SIG-M5 treated with dmso at 0.1 percent for 504 hours (cell line): ENCODE measurements around the gene CSDE1.

Experiments
- DNase-seq: peaks from one replicate; lab custom pipeline; 2025; ENCODE audit not compliant: unreplicated experiment; lab: John Stamatoyannopoulos, UW

The CSDE1 gene

GRCh38 chr1:114750780-114751179 lies 7.0 kb downstream of the CSDE1 start:
- no peak for DNase-seq

GRCh38 chr1:114749835-114750234 lies 7.9 kb downstream of the CSDE1 start:
- no peak for DNase-seq

GRCh38 chr1:114746450-114747121 lies 11.2 kb downstream of the CSDE1 start:
- DNase-seq: no peak

- DNase-seq: no peak
These were observed 12.5 kb downstream of the CSDE1 start for GRCh38 chr1:114745291-114745690.

GRCh38 chr1:114741963-114742746 lies 15.6 kb downstream of the CSDE1 start:
- no peak for DNase-seq

GRCh38 chr1:114740331-114740730 lies 17.5 kb downstream of the CSDE1 start:
- no peak for DNase-seq

- no peak for DNase-seq
These were observed 20.4 kb downstream of the CSDE1 start for GRCh38 chr1:114737314-114737849.

- DNase-seq: no peak
These were observed 22.3 kb downstream of the CSDE1 start for GRCh38 chr1:114735479-114735878.

- DNase-seq: no peak
These were observed 28.0 kb downstream of the CSDE1 start for GRCh38 chr1:114729782-114730181.

GRCh38 chr1:114728553-114728952 lies 29.2 kb downstream of the CSDE1 start:
- no peak for DNase-seq

GRCh38 chr1:114725230-114725629 lies 32.6 kb downstream of the CSDE1 start:
- DNase-seq: no peak

GRCh38 chr1:114723915-114724314 lies 33.9 kb downstream of the CSDE1 start:
- no peak for DNase-seq

- no peak for DNase-seq
These were observed 34.3 kb downstream of the CSDE1 start for GRCh38 chr1:114723457-114723856.

GRCh38 chr1:114720492-114720891 lies 37.3 kb downstream of the CSDE1 start:
- no peak for DNase-seq

GRCh38 chr1:114719424-114719787 lies 38.4 kb downstream of the CSDE1 start:
- DNase-seq: no peak

- DNase-seq: peak; percentile 14
These were observed 38.9 kb downstream of the CSDE1 start for GRCh38 chr1:114718661-114719423.

GRCh38 chr1:114716304-114717170 lies 41.2 kb downstream of the CSDE1 start, which contains the start of gene NRAS:
Gene NRAS (minus strand): TSS chr1:114716771. CDS start chr1:114716160, 611 bp downstream.
- DNase-seq: peak; percentile 94

- DNase-seq: no peak
These were observed 41.9 kb downstream of the CSDE1 start for GRCh38 chr1:114715952-114716303.

- DNase-seq: no peak
These were observed 44.8 kb downstream of the CSDE1 start for GRCh38 chr1:114712977-114713376.

- DNase-seq: no peak
These were observed 47.4 kb downstream of the CSDE1 start for GRCh38 chr1:114710360-114710759.

GRCh38 chr1:114707604-114708003 lies 50.2 kb downstream of the CSDE1 start:
- DNase-seq: no peak
